ENCODE measurements around the gene LGALS9. TPM values are rescaled to one million over a fixed set of nuclear protein-coding genes. Genes with fewer than 3 reads are reported as not detected.

LGALS9 gene
- total and polyA plus RNA-seq, 2 experiments from 2014 or later, result 0.48 to 0.73 TPM

DNA sequence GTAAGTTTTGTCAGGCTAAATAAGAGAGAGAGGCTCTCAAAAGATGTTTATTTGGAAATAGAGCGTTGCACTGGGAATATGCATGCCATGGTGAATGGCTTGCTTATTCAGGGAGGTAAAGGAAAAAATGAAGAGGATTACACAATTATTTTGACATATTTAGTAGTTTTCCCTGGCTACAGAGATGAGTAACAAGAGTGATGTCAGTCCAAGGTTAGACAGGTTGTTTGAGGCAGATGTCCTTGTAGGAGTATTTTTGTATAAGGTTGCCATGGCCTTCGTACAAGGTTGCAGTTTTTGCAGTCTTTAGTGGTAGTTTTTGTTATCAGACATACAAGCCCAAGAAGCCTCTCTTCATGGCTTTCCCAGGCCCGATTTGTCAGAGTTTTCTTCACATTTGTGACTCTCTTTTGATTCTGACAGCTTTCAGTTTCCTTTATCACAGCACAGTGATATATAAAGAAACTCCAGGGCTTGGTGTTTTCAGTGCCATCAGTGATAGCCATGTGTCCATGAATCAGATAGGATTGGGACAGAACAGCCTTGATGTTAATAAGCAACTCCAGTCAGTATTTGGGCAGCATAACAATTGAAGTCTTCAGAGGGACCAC is 18.7 kb upstream of the LGALS9 start:
- DNase-seq (ENCODE audit: low spot score) (no peak), ATAC-seq (no peak)
- no peaks in the 10 kb centered on the region for H3K9me2 ChIP-seq (ENCODE audit: insufficient read depth)
- no peaks in the 10 kb centered on the region for H3K4me1 ChIP-seq (ENCODE audit: insufficient read depth)
- H3K4me2 ChIP-seq, result no peak overlapping the region
- no peaks in the 10 kb centered on the region for H3K27me3 ChIP-seq (ENCODE audit: insufficient read depth)
- no peak overlapping the region for H2AFZ ChIP-seq
- no peak for TF ChIP-seq NANOG (IDR thresholded peaks at IDR 0.05; ENCODE audit: borderline replicate concordance)
- TF ChIP-seq, protein P1, sequence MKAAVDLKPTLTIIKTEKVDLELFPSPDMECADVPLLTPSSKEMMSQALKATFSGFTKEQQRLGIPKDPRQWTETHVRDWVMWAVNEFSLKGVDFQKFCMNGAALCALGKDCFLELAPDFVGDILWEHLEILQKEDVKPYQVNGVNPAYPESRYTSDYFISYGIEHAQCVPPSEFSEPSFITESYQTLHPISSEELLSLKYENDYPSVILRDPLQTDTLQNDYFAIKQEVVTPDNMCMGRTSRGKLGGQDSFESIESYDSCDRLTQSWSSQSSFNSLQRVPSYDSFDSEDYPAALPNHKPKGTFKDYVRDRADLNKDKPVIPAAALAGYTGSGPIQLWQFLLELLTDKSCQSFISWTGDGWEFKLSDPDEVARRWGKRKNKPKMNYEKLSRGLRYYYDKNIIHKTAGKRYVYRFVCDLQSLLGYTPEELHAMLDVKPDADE (IDR thresholded peaks at IDR 0.05), result no peak
- Mint-ChIP-seq H3K9me3 (no peaks in the 10 kb centered on the region; the same call in 1 of the 3 replicates), H3K27ac (no peak overlapping the region), H3K4me3 (no peak overlapping the region), H3K27me3 (ENCODE audit: insufficient read depth, low read depth, poor library complexity) (peaks cover 2% of the 10 kb centered on the region), H3K4me1 (no peaks in the 10 kb centered on the region), H3K36me3 (ENCODE audit: low read depth) (peaks cover 49% of the 10 kb centered on the region)
- H3K27ac ChIP-seq (ENCODE audit: low read depth), result no peak overlapping the region
- peaks cover 4% of the 10 kb centered on the region for H4K20me1 ChIP-seq (replicated peaks; ENCODE audit: insufficient read depth)
- peaks cover 20% of the 10 kb centered on the region for H3K36me3 ChIP-seq (ENCODE audit: insufficient read depth)
- H3K79me2 ChIP-seq (replicated peaks; ENCODE audit: insufficient read depth), result no peaks in the 10 kb centered on the region
- H3K4me3 ChIP-seq, result no peak overlapping the region
- no peaks in the 10 kb centered on the region for H3F3A ChIP-seq (replicated peaks; ENCODE audit: low read depth)

DNA sequence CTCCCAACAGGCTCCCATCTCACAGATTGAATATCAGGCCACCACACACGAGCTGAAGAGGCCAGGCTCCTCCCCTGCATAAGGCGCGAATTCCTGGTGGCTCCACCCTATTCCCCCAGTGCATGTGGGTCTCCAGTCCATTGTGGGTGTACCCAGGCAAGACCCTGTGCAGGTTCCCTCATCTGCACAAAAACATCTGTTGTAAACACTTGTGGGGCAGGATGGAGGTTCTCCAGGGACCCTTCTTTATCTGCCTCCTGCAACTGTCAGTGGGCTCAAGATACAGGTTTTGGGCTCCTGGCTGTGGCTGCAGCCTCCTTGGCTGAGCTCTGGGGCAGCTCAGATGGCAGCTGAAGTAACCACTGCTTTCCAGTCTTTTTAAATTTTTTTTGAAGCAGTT is 17.6 kb upstream of the LGALS9 start:
- no peak overlapping the region for H3K4me3 Mint-ChIP-seq
- Histone ChIP-seq H3K4me3 (no peak overlapping the region), H3K4me2 (no peak overlapping the region), H2AFZ (no peak overlapping the region), H3K27me3 (ENCODE audit: insufficient read depth) (no peaks in the 10 kb centered on the region), H4K20me1 (replicated peaks; ENCODE audit: insufficient read depth) (no peaks in the 10 kb centered on the region; the same call in 1 of the 2 replicates), H3K79me2 (replicated peaks; ENCODE audit: insufficient read depth) (no peaks in the 10 kb centered on the region), H3K4me1 (ENCODE audit: insufficient read depth) (no peaks in the 10 kb centered on the region), H3K27ac (ENCODE audit: low read depth) (no peak overlapping the region), H3K36me3 (ENCODE audit: insufficient read depth) (peaks cover 20% of the 10 kb centered on the region), H3F3A (replicated peaks; ENCODE audit: low read depth) (no peaks in the 10 kb centered on the region), H3K9me2 (ENCODE audit: insufficient read depth) (no peaks in the 10 kb centered on the region)
- TF ChIP-seq ZNF114 (CRISPR knock-in tag; IDR thresholded peaks at IDR 0.05), result no peak
- TF ChIP-seq, protein P2, sequence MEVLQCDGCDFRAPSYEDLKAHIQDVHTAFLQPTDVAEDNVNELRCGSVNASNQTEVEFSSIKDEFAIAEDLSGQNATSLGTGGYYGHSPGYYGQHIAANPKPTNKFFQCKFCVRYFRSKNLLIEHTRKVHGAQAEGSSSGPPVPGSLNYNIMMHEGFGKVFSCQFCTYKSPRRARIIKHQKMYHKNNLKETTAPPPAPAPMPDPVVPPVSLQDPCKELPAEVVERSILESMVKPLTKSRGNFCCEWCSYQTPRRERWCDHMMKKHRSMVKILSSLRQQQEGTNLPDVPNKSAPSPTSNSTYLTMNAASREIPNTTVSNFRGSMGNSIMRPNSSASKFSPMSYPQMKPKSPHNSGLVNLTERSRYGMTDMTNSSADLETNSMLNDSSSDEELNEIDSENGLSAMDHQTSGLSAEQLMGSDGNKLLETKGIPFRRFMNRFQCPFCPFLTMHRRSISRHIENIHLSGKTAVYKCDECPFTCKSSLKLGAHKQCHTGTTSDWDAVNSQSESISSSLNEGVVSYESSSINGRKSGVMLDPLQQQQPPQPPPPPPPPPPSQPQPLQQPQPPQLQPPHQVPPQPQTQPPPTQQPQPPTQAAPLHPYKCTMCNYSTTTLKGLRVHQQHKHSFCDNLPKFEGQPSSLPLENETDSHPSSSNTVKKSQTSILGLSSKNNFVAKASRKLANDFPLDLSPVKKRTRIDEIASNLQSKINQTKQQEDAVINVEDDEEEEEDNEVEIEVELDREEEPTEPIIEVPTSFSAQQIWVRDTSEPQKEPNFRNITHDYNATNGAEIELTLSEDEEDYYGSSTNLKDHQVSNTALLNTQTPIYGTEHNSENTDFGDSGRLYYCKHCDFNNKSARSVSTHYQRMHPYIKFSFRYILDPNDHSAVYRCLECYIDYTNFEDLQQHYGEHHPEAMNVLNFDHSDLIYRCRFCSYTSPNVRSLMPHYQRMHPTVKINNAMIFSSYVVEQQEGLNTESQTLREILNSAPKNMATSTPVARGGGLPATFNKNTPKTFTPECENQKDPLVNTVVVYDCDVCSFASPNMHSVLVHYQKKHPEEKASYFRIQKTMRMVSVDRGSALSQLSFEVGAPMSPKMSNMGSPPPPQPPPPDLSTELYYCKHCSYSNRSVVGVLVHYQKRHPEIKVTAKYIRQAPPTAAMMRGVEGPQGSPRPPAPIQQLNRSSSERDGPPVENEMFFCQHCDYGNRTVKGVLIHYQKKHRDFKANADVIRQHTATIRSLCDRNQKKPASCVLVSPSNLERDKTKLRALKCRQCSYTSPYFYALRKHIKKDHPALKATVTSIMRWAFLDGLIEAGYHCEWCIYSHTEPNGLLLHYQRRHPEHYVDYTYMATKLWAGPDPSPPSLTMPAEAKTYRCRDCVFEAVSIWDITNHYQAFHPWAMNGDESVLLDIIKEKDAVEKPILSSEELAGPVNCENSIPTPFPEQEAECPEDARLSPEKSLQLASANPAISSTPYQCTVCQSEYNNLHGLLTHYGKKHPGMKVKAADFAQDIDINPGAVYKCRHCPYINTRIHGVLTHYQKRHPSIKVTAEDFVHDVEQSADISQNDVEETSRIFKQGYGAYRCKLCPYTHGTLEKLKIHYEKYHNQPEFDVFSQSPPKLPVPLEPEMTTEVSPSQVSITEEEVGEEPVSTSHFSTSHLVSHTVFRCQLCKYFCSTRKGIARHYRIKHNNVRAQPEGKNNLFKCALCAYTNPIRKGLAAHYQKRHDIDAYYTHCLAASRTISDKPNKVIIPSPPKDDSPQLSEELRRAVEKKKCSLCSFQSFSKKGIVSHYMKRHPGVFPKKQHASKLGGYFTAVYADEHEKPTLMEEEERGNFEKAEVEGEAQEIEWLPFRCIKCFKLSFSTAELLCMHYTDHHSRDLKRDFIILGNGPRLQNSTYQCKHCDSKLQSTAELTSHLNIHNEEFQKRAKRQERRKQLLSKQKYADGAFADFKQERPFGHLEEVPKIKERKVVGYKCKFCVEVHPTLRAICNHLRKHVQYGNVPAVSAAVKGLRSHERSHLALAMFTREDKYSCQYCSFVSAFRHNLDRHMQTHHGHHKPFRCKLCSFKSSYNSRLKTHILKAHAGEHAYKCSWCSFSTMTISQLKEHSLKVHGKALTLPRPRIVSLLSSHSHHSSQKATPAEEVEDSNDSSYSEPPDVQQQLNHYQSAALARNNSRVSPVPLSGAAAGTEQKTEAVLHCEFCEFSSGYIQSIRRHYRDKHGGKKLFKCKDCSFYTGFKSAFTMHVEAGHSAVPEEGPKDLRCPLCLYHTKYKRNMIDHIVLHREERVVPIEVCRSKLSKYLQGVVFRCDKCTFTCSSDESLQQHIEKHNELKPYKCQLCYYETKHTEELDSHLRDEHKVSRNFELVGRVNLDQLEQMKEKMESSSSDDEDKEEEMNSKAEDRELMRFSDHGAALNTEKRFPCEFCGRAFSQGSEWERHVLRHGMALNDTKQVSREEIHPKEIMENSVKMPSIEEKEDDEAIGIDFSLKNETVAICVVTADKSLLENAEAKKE (CRISPR knock-in tag; IDR thresholded peaks at IDR 0.05), result no peak
- peaks cover 58% of the 10 kb centered on the region for H3K36me3 Mint-ChIP-seq (ENCODE audit: low read depth)
- ATAC-seq, result no peak
- H3K27ac Mint-ChIP-seq, result no peak overlapping the region
- H3K27me3 Mint-ChIP-seq (ENCODE audit: insufficient read depth, low read depth, poor library complexity), result peaks cover 2% of the 10 kb centered on the region
- no peak for DNase-seq (ENCODE audit: low spot score)
- H3K9me3 Mint-ChIP-seq, result no peaks in the 10 kb centered on the region; the same call in 1 of the 3 replicates
- H3K4me1 Mint-ChIP-seq, result no peaks in the 10 kb centered on the region
